DND-41 (cell line): Measurements from ENCODE around the gene FOXJ3.

Experiments
- ATAC-seq: fragments of 200-7000 bp; cut with Tn5 transposase; 3 replicates; pipeline ENCODE4 v1.9.1; 2021; ENCODE audit warnings: low read depth; ENCODE audit not compliant: insufficient read depth
- DNase-seq: peaks from one replicate; pipeline ENCODE4 v3.0.0-alpha.2; 2020
- H2AFZ ChIP-seq: 2 replicates; pipeline ENCODE4 v1.6.0; 2012; ENCODE audit warnings: low read depth, low read length
- H3K27ac ChIP-seq: 2 replicates; pipeline ENCODE4 v1.5.1; 2012; ENCODE audit warnings: low read length, inconsistent platforms
- H3K27me3 ChIP-seq: fragments of 200-600 bp; sonication (generic); 2 replicates; pipeline ENCODE4 v1.6.0; 2012; ENCODE audit warnings: low read length, mild to moderate bottlenecking, inconsistent platforms; ENCODE audit not compliant: insufficient read depth, poor library complexity
- H3K36me3 ChIP-seq: 2 replicates; pipeline ENCODE4 v1.5.1; 2012; ENCODE audit warnings: low read length, inconsistent platforms; ENCODE audit not compliant: insufficient read depth
- H3K4me1 ChIP-seq: 2 replicates; pipeline ENCODE4 v1.5.1; 2012; ENCODE audit warnings: mild to moderate bottlenecking, low read length; ENCODE audit not compliant: insufficient read depth
- H3K4me2 ChIP-seq: 2 replicates; pipeline ENCODE4 v1.6.0; 2012; ENCODE audit warnings: mild to moderate bottlenecking, moderate library complexity, low read length, inconsistent platforms; ENCODE audit not compliant: insufficient read depth
- H3K4me3 ChIP-seq, 2 experiments: fragments of 200-600 bp in 1 of 2; shearing (Covaris generic) in 1 of 2; 2 replicates each; pipeline ENCODE4 v1.5.1; 2012 to 2016; ENCODE audit warnings: inconsistent platforms in 2 of 2, low read length in 2 of 2, mild to moderate bottlenecking in 2 of 2, low read depth in 1 of 2, moderate library complexity in 1 of 2
- H3K79me2 ChIP-seq: 2 replicates; pipeline ENCODE4 v1.6.0; 2012; ENCODE audit warnings: low read length, inconsistent platforms; ENCODE audit not compliant: insufficient read depth
- H3K9ac ChIP-seq: 2 replicates; pipeline ENCODE4 v1.6.0; 2012; ENCODE audit warnings: low read depth, mild to moderate bottlenecking, inconsistent platforms, low read length, moderate library complexity
- H3K9me3 ChIP-seq: 2 replicates; pipeline ENCODE4 v1.5.1; 2012; ENCODE audit warnings: low read length, moderate library complexity, mild to moderate bottlenecking, inconsistent platforms; ENCODE audit not compliant: insufficient read depth, severe bottlenecking
- H4K20me1 ChIP-seq: 2 replicates; pipeline ENCODE4 v1.6.0; 2012; ENCODE audit warnings: low read length; ENCODE audit not compliant: insufficient read depth
- CTCF ChIP-seq: IDR thresholded peaks from 2 replicates; pipeline ENCODE4 v1.5.1; 2012; ENCODE audit warnings: borderline replicate concordance, low read length, moderate library complexity, mild to moderate bottlenecking; ENCODE audit not compliant: poor library complexity, severe bottlenecking; ENCODE audit errors: extremely low read depth
- EZH2 ChIP-seq: IDR thresholded peaks from 3 replicates; pipeline ENCODE4 v1.6.1; 2012; ENCODE audit warnings: borderline replicate concordance, low read depth, mild to moderate bottlenecking, moderate library complexity, low read length, inconsistent platforms; ENCODE audit not compliant: severe bottlenecking

Gene FOXJ3

GRCh38 chr1:42163536-42164503 is 171.2 kb downstream of the FOXJ3 start:
- Histone ChIP-seq H3K36me3 (no peaks in the 10 kb centered on the region), H3K27me3 (no peaks in the 10 kb centered on the region), H3K79me2 (no peaks in the 10 kb centered on the region), H3K4me3 (no peak overlapping the region), H3K4me1 (no peaks in the 10 kb centered on the region), H3K9ac (no peak overlapping the region), H3K27ac (no peak overlapping the region), H2AFZ (no peak overlapping the region), H3K4me2 (no peak overlapping the region), H3K9me3 (peaks cover 10% of the 10 kb centered on the region), H4K20me1 (no peaks in the 10 kb centered on the region; the same call in 1 of the 2 replicates)
- TF ChIP-seq CTCF (no peak), EZH2 (no peak)
- DNase-seq (no peak), ATAC-seq (no peak)

- Histone ChIP-seq H3K9ac (no peak overlapping the region), H4K20me1 (no peaks in the 10 kb centered on the region; the same call in 1 of the 2 replicates), H3K27me3 (no peaks in the 10 kb centered on the region), H3K79me2 (no peaks in the 10 kb centered on the region), H3K9me3 (peaks cover 10% of the 10 kb centered on the region), H2AFZ (no peak overlapping the region), H3K27ac (no peak overlapping the region), H3K4me1 (peaks cover 1% of the 10 kb centered on the region), H3K4me3 (no peak overlapping the region), H3K4me2 (no peak overlapping the region), H3K36me3 (no peaks in the 10 kb centered on the region)
- DNase-seq = no peak
- TF ChIP-seq EZH2 (no peak), CTCF (no peak)
- ATAC-seq = no peak
Observed at GRCh38 chr1:42163114-42163513, 171.9 kb downstream of the FOXJ3 start.

GRCh38 chr1:42162181-42162580 is 172.9 kb downstream of the FOXJ3 start:
- H3K79me2 ChIP-seq = no peaks in the 10 kb centered on the region
- no peak overlapping the region for H3K4me3 ChIP-seq
- H4K20me1 ChIP-seq = no peaks in the 10 kb centered on the region; the same call in 1 of the 2 replicates
- no peak overlapping the region for H3K27ac ChIP-seq
- H3K4me2 ChIP-seq = no peak overlapping the region
- H3K9me3 ChIP-seq = peaks cover 10% of the 10 kb centered on the region
- TF ChIP-seq EZH2 = no peak
- no peak for TF ChIP-seq CTCF
- no peak overlapping the region for H3K9ac ChIP-seq
- H3K27me3 ChIP-seq = no peaks in the 10 kb centered on the region
- ATAC-seq (no peak), DNase-seq (no peak)
- H2AFZ ChIP-seq = no peak overlapping the region
- H3K36me3 ChIP-seq = no peaks in the 10 kb centered on the region
- peaks cover 11% of the 10 kb centered on the region for H3K4me1 ChIP-seq
